ENCODE measurements around the gene SLC47A1. TPM values are rescaled to one million over a fixed set of nuclear protein-coding genes. Genes with fewer than 3 reads are reported as not detected.
A peak's percentile ranks its signal among the peaks of the same experiment; 100 is the strongest.

SLC47A1 gene
- total RNA-seq, 3 donors from 2014 or later = 3.8 to 22.1 (median 8.8) TPM

DNA sequence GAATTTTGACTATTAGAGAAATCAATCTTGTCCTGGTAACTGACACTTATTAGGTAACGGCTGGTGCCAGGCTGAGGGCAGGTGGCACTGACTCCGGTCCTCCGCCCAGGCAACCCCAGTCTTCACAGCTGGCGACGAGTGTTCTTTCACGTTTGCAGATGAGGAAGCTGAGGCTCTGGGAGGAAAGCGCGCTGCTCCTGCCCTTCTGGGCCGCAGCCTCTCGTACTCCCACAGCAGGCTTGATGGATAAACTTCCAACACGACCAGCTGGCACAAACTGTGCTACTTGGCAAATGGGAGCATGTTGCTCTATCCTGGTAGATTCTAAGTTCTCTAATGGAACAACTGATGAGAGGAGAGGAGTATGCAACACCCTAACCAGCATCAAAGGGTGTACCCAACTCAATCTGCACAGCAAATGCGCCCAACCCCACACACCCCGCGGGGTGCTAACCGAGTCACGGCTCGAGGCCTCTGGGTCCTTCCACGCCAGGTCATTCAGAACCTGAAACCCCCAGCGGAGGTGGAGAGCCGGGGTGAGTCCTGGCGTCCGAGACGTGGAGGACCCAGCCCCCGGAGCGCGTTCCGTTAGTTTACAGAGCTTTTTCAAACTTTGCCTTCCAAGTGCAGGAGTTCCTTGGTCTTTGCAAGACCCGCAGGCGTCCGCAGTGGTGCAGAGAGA is 477 bp upstream of the SLC47A1 start:
- Histone ChIP-seq H3K4me3 (peak overlapping the region; percentile 51 to 71 (median 59)), H3K27ac (no peak overlapping the region), H3K27me3 (peaks cover 0 to 24% of the 10 kb centered on the region in 2 donors), H3K9me3 (no peaks in the 10 kb centered on the region), H3K36me3 (no peaks in the 10 kb centered on the region), H3K4me1 (peaks cover 0 to 8% of the 10 kb centered on the region in 2 donors)
- intact Hi-C loops (cut with DNase I; ENCODE audit: low total_unique reads) = no loop called here
- TF ChIP-seq POLR2AphosphoS5 (IDR thresholded peaks at IDR 0.05) = no peak
- TF ChIP-seq POLR2A (IDR thresholded peaks at IDR 0.05) = no peak
- TF ChIP-seq, protein P1, sequence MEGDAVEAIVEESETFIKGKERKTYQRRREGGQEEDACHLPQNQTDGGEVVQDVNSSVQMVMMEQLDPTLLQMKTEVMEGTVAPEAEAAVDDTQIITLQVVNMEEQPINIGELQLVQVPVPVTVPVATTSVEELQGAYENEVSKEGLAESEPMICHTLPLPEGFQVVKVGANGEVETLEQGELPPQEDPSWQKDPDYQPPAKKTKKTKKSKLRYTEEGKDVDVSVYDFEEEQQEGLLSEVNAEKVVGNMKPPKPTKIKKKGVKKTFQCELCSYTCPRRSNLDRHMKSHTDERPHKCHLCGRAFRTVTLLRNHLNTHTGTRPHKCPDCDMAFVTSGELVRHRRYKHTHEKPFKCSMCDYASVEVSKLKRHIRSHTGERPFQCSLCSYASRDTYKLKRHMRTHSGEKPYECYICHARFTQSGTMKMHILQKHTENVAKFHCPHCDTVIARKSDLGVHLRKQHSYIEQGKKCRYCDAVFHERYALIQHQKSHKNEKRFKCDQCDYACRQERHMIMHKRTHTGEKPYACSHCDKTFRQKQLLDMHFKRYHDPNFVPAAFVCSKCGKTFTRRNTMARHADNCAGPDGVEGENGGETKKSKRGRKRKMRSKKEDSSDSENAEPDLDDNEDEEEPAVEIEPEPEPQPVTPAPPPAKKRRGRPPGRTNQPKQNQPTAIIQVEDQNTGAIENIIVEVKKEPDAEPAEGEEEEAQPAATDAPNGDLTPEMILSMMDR (IDR thresholded peaks at IDR 0.05) = no peak
- DNase-seq (ENCODE audit: low spot score in 2 of 2) = no peak

DNA sequence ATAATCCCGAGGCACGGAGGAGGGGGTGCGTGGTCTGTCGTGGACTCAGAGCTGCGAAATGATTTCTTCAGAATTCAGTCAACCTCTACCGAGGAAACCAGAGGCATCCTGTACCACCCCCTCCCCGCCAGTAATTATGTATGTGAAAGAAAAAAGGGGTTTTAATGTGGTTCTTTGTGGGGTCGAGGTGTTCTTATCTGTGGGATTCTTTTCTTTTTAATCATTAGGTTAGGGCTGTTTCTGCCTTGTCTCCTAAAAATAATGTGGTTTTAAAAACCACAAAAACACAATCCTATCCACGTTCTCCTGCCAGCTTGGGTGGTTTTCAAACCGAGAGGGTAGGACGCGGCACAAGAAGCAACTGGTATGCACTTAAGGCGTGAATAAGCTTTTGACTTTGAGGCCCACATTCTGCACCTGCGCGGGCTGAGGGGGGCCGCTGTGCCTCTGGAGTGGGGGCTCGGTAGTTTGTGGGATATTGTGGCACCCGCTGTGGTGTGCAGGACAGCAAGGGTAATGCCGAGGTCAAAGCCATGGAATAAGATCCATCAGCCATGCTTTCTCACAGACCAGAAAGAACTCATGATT is 1.0 kb downstream of the SLC47A1 start:
- DNase-seq (ENCODE audit: low spot score in 2 of 2) = no peak
- no peaks in the 10 kb centered on the region for H3K36me3 ChIP-seq
- H3K4me1 ChIP-seq = peaks cover 0 to 8% of the 10 kb centered on the region in 2 donors
- intact Hi-C loops (cut with DNase I; ENCODE audit: low total_unique reads) = no loop called here
- TF ChIP-seq, protein P1 (IDR thresholded peaks at IDR 0.05) = no peak
- TF ChIP-seq POLR2AphosphoS5 (IDR thresholded peaks at IDR 0.05) (no peak), POLR2A (IDR thresholded peaks at IDR 0.05) (no peak)
- H3K4me3 ChIP-seq = peak overlapping the region; percentile 51 to 71 (median 59)
- no peaks in the 10 kb centered on the region for H3K9me3 ChIP-seq
- H3K27me3 ChIP-seq = peaks cover 0 to 24% of the 10 kb centered on the region in 2 donors
- H3K27ac ChIP-seq = no peak overlapping the region

DNA sequence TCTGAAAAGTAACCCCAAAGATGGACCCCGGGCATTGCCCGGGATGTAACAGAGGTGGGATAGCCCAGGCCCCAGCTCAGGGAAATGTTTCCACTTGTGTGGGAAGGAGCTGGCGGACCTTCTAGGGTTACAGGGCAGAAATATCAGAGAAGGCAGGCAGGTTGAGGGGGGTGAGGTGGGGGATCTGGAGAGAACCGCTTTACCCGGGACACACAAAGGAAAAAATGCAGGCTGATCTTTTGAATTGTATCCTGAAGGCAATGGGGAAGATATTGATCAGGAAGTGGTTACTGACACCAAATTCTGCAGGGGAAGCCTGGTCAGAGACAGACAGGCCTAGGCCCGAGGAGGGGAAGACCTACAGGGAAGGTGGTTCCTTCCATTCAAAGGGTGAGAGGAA is 3.5 kb downstream of the SLC47A1 start:
- no peak for DNase-seq (ENCODE audit: low spot score in 2 of 2)
- intact Hi-C loops (cut with DNase I; ENCODE audit: low total_unique reads) = no loop called here
- no peak for TF ChIP-seq POLR2A (IDR thresholded peaks at IDR 0.05)
- no peak for TF ChIP-seq POLR2AphosphoS5 (IDR thresholded peaks at IDR 0.05)
- TF ChIP-seq, protein P1 (IDR thresholded peaks at IDR 0.05) = no peak
- Histone ChIP-seq H3K9me3 (no peaks in the 10 kb centered on the region), H3K27ac (no peak overlapping the region), H3K4me3 (no peak overlapping the region), H3K27me3 (peaks cover 0 to 24% of the 10 kb centered on the region in 2 donors), H3K4me1 (peaks cover 0 to 8% of the 10 kb centered on the region in 2 donors), H3K36me3 (no peaks in the 10 kb centered on the region)

DNA sequence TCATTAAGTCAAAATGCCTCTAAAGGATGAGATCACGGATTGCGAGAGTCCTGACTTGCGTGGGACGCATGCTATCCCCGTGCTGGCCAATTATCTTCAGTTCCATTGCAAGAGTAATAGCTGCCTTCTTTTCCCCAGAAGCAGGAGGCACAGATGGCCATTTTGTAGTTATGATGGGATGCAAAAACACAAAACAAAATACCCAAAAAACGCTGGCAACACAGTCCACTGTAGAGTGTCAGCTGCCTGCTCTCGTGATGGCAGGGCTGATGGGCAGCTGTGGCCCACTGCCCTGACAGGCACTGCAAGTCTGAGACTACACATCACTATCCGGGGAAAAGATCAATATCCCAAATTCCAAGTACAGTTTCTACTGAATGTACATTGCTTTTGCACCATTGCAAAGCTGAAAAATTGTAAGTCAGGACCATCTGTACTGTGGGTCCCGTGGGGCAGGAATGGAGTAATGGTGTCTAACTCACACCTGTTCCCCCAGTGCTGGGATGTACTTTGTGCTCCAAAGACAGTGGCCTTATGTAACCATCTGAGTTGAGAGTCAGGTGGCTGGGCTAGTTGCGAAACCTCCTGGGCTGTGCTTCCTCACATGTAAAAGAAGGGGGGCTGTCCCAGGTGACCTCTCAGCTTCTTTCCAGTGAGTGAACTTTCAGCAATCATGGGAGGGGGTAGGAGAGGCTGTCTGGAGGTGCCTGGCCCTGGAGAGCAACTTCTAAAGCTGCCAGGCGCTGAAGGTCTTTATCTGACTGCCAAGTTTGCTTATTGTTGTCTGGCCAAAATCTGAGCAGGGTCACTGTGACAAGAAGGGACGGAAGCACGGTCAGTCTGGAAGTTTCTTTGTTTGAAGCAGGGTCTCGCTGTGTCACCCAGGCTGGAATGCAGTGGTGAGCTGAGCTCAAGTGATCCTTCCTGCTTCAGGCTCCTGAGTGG is 4.7 kb downstream of the SLC47A1 start:
- no peaks in the 10 kb centered on the region for H3K36me3 ChIP-seq
- no peak overlapping the region for H3K27ac ChIP-seq
- peaks cover 0 to 8% of the 10 kb centered on the region in 2 donors for H3K4me1 ChIP-seq
- H3K9me3 ChIP-seq = no peaks in the 10 kb centered on the region
- H3K27me3 ChIP-seq = peaks cover 0 to 16% of the 10 kb centered on the region in 2 donors
- no peak for DNase-seq (ENCODE audit: low spot score in 2 of 2)
- TF ChIP-seq POLR2AphosphoS5 (IDR thresholded peaks at IDR 0.05) = no peak
- no peak for TF ChIP-seq POLR2A (IDR thresholded peaks at IDR 0.05)
- TF ChIP-seq, protein P1 (IDR thresholded peaks at IDR 0.05) = no peak
- intact Hi-C loops (cut with DNase I; ENCODE audit: low total_unique reads) = no loop called here
- no peak overlapping the region for H3K4me3 ChIP-seq
